ENCODE results near the gene CAMKV. TPM values are rescaled to one million over a fixed set of nuclear protein-coding genes. Genes with fewer than 3 reads are reported as not detected.

Gene CAMKV
- total RNA-seq, 1 donor from 2014 or later, result not detected

GRCh38 chr3:49900491-49901153 lies 30.9 kb upstream of the CAMKV start:
- DNase-seq, result peak; percentile 67

GRCh38 chr3:49899815-49900214 lies 30.1 kb upstream of the CAMKV start:
- DNase-seq (no peak), ATAC-seq (ENCODE audit: poor library complexity) (no peak)
- intact Hi-C loops (cut with DNase I), result loop anchor here (5.0 kb wide), 1 partner anchor 98 kb away; the partner anchor contains the start of gene INKA1

More at GRCh38 chr3:49900491-49901153, 30.9 kb upstream of the CAMKV start:
- intact Hi-C loops (cut with DNase I), result loop anchor here (5.0 kb wide), 1 partner anchor 98 kb away; the partner anchor contains the start of gene INKA1
- peak; percentile 61 for ATAC-seq (ENCODE audit: poor library complexity)

GRCh38 chr3:49898991-49899390 lies 29.3 kb upstream of the CAMKV start:
- intact Hi-C loops (cut with DNase I), result no loop called here
- ATAC-seq (ENCODE audit: poor library complexity) (no peak), DNase-seq (no peak)

- DNase-seq (no peak), ATAC-seq (ENCODE audit: poor library complexity) (no peak)
- intact Hi-C loops (cut with DNase I), result no loop called here
Observed at GRCh38 chr3:49896345-49896744, 26.6 kb upstream of the CAMKV start.

- intact Hi-C loops (cut with DNase I), result no loop called here
- ATAC-seq (ENCODE audit: poor library complexity), result no peak
- no peak for DNase-seq
Observed at GRCh38 chr3:49895791-49896190, 26.1 kb upstream of the CAMKV start.

- no peak for ATAC-seq (ENCODE audit: poor library complexity)
- no peak for DNase-seq
- intact Hi-C loops (cut with DNase I), result no loop called here
Observed at GRCh38 chr3:49889296-49889695, 19.6 kb upstream of the CAMKV start.

- no peak for DNase-seq
- intact Hi-C loops (cut with DNase I), result no loop called here
- no peak for ATAC-seq (ENCODE audit: poor library complexity)
Observed at GRCh38 chr3:49886922-49887265, 17.2 kb upstream of the CAMKV start.

GRCh38 chr3:49883998-49884397 lies 14.3 kb upstream of the CAMKV start:
- intact Hi-C loops (cut with DNase I), result no loop called here
- ATAC-seq (ENCODE audit: poor library complexity), result no peak
- no peak for DNase-seq

- ATAC-seq (ENCODE audit: poor library complexity) (peak; percentile 86), DNase-seq (peak; percentile 53)
- intact Hi-C loops (cut with DNase I), result no loop called here
Observed at GRCh38 chr3:49882166-49882565, 12.5 kb upstream of the CAMKV start.

- no peak for DNase-seq
- ATAC-seq (ENCODE audit: poor library complexity), result no peak
- intact Hi-C loops (cut with DNase I), result no loop called here
Observed at GRCh38 chr3:49880581-49881315, 11.0 kb upstream of the CAMKV start.

- ATAC-seq (ENCODE audit: poor library complexity) (no peak), DNase-seq (no peak)
- intact Hi-C loops (cut with DNase I), result no loop called here
Observed at GRCh38 chr3:49879721-49880120, 10.0 kb upstream of the CAMKV start.

- ATAC-seq (ENCODE audit: poor library complexity), result no peak
- intact Hi-C loops (cut with DNase I), result no loop called here
- no peak for DNase-seq
Observed at GRCh38 chr3:49878686-49879085, 9.0 kb upstream of the CAMKV start.

- DNase-seq (no peak), ATAC-seq (ENCODE audit: poor library complexity) (no peak)
- intact Hi-C loops (cut with DNase I), result no loop called here
Observed at GRCh38 chr3:49877716-49878115, 8.0 kb upstream of the CAMKV start.

GRCh38 chr3:49876567-49876966 lies 6.9 kb upstream of the CAMKV start:
- ATAC-seq (ENCODE audit: poor library complexity) (no peak), DNase-seq (no peak)
- intact Hi-C loops (cut with DNase I), result no loop called here

GRCh38 chr3:49873623-49874022 lies 3.9 kb upstream of the CAMKV start:
- DNase-seq (no peak), ATAC-seq (ENCODE audit: poor library complexity) (no peak)
- intact Hi-C loops (cut with DNase I), result no loop called here

GRCh38 chr3:49872801-49873281 lies 3.1 kb upstream of the CAMKV start:
- DNase-seq, result no peak
- ATAC-seq (ENCODE audit: poor library complexity), result no peak
- intact Hi-C loops (cut with DNase I), result no loop called here

- no peak for ATAC-seq (ENCODE audit: poor library complexity)
- DNase-seq, result no peak
- intact Hi-C loops (cut with DNase I), result no loop called here
Observed at GRCh38 chr3:49871531-49872153, 1.9 kb upstream of the CAMKV start.

GRCh38 chr3:49868862-49869466 lies 742 bp downstream of the CAMKV start:
- DNase-seq, result no peak
- intact Hi-C loops (cut with DNase I), result no loop called here
- ATAC-seq (ENCODE audit: poor library complexity), result no peak

- no peak for DNase-seq
- no peak for ATAC-seq (ENCODE audit: poor library complexity)
- intact Hi-C loops (cut with DNase I), result no loop called here
Observed at GRCh38 chr3:49867871-49868321, 1.8 kb downstream of the CAMKV start.

All from Right ventricle myocardium superior (tissue), 1 donor.